ENCODE data around the gene ITPR1.

Gene ITPR1

DNA sequence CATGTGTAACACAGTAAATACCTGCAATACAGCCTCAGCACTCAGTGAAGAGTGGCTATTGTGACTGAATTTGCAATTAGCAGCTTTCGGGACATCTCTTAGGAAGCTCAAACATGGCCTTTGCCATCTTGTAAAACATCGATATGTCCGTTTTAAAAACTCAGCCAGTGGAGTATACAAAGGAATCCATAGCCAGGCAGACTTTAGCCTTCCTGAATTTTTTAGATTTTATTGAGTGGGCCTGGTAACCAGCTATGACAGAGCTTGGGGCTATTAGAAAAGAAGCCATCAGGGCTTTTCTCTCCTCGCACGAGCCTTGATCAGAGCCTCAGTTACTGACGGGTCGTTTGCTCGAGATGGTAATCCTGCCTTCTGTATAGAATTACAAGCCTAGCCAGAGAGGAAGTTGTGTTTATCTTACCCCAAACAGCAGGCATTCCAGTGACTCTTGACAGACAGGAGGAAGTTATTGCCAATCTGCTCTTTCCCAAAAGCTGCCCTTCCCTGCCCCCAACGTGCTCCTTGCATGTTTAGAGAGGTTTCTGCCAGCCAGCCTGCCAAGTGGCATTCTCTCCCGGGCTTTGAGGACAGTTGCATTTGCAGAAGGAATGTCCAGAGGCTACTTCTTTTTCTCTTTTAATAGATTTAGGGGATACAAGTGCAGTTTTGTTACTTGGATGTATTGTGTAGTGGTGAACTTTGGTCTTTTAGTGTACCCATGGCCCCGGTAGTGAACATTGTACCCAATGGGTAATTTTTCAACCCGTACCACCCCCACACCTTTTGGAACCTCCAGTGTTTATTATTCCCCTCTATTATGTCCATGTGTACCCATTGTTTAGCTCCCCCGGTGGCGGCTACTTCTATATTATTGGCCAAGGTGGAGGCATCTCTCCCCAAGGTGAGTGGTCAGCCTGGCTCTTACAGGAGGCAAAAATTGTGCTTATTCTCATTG, 40.6 kb downstream of the ITPR1 start:
- no peak for DNase-seq (ENCODE audit: low read depth)

DNA sequence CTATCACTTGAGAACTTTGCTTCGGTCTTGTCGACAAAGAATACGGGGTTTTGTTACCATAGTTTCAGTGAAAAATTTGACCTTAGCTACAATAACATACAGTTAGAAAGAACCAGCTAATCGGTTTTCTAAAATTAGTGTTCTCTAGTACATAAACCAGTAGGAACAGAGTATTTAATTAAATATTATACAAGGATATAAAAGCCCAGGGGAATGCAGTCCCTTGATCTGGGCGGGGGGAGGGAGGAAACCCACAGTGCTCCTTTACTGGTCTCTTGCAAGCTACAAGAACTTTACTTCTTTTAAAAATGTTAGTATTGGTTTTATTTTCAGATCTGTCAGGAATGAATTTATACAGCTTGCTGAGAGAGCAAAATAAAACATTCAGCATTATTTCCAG, 41.8 kb downstream of the ITPR1 start:
- DNase-seq (ENCODE audit: low read depth) = no peak

DNA sequence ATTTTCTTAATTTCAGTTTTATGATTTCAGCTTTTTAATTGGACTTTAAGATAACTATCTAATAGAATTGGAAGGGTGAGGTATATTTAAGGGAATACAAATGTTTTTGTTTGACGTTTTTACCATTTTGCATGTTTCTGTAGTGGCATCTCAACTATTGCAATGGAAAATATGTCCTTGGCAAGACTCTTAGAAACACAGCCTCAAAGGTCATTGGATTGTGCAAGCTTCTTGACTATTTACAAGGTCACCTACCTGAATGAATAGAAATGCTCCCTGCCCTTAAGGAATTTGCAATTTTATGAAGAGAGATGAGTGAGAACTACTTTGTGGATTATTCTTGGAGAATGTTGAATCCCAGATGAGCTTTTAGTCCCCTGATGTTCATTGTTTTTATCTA, 43.1 kb downstream of the ITPR1 start:
- DNase-seq (ENCODE audit: low read depth) = no peak

DNA sequence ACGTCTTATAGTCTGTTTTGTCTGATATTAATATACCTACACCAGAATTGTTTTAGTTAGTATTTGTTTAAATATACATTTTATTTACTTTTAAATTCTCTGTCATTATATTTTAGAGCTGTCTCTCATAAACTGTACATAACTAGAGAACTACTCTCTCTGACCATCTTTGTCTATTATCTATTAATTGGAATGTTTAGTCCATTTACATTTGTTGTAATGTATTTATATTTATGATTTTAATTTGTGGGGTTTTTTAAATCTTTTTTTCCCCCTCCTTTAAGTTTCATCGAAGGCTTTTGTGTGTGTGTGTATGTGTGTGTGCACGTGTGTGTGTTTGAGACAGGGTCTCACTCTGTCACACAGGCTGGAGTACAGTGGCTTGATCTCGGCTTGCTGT, 47.1 kb downstream of the ITPR1 start:
- no peak for DNase-seq (ENCODE audit: low read depth)

DNA sequence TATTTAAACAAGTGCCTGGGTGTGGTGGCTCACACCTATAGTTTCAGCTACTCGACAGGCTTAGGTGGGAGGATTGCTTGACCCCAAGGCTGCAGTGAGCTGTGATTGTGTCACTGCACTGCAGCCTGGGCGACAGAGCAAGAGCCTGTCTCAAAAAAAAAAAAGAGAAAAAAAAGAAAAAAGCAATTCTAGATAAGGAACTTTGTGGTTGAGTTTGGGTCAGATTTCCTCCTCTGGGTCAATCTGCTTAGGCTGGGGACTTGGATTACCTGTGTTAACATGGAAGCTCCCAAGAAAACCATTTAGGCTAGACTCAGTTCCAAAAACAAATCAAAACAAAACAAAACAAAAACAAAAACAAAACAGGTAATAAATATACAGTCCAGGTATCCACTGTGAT, 50.0 kb downstream of the ITPR1 start:
- DNase-seq (ENCODE audit: low read depth) = no peak

DNA sequence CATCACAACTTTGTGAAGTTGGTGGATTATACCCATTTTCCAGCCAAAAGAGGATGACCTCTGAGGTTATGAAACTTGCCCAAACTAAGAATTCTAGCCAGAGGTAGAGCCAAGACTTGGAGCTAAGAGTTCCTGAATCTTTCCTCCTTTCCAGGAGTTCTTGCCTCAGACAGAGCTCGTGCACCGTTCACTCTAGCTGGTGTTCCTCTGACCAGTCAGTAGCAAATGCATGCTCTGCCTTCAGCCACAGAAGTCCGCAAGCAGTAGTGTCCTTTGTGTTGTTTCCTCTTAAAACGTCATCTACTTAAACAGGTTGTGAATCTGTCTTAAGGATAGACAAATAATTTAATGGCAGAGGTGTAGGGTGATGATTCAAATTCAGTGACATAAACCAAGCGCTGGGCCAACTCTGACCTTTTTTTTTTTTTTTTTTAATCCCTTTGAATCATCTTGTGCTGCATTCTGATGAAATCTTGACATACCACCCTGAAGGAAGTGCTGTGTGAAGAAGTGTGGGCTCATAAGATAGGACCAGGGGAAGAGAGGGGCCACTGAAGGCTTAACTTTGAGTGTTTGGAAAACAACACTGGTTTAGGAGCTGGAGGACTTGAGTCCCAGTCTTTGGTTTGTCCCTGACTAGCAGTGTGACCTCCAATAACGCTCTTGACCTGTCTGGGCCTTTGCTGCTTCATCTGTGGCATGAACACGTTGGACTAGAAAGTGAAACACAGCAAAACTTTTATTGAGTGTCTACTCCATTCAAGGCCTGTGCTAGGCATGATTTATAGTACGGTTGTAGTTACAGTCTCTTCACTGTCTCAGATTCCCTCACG, 53.4 kb downstream of the ITPR1 start:
- DNase-seq (ENCODE audit: low read depth) = no peak

DNA sequence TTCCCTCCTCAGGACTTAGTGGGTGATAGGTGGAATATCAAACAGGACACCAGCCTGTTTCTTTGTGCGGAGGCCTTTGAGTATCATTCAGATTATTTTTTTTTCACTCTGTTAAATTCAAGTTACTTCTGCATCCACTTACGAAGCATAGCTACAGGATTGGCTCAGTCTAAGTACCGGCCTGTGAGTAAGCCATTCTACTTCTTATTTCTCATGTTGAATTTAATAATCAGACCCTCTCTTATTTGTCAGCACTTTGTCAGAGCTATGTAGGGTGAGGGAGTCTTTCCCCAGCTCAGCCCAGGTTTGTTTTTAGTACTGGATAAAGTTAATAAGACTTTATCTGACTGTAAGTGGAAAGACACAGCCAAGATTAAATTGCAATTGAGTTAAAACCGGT, 54.7 kb downstream of the ITPR1 start:
- DNase-seq (ENCODE audit: low read depth) = no peak

DNA sequence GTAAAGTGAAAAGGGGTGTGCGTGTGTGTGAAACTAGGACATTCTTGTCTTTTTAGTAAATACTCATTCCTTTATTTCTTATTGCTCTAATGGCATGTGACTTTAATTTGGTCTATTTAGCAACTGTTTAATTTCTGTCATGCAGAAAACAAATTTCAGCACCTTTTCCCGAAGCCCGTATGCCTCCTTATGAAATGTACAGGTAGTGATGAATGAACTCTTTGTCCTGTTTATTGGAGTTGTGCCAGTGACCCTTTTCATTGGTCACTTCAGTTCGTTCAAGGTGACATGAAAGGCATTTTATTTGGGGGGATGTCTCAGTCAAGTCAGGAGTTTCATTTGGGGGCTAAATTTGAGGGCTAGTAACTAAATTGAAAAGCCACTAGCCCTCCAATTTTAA, 55.2 kb downstream of the ITPR1 start:
- DNase-seq (ENCODE audit: low read depth) = no peak

DNA sequence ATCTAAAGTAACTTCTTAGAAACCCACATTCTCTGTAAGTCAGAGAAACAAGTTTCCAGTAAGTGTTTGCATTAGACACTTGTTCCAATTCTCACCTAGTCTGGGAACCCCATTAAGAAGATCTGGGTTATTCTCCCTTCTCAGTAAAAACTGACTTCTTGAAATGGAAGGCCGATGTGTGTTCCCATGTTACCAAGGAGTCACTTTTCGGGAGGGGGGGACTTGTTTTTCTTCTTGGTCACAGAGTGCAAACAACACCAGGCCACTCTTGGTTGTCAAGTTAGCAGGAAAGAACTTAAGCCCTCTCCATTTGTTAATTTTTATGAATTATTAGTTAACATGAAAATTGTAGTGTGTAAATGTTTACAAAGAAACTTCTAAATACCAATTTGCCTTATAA, 55.6 kb downstream of the ITPR1 start:
- no peak for DNase-seq (ENCODE audit: low read depth)

DNA sequence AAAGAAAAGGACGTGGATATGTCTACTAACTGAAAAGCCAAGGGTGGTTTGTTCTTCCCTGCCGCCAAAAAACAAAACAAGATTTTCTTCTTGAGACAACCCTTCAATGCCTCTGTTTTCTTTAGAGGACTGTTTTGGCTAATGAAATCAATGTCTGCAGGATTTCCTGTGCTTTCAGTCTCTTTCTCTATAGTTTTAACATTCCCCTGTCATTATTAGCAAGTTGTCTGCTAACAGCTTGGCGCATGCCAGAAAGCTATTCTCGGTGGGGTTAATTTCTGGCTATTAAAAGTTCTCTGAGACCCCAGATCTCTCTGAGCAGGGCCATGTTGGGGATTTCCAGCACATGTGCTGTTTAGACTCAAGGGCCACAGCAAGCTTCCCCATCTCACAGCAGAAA, 56.7 kb downstream of the ITPR1 start:
- no peak for DNase-seq (ENCODE audit: low read depth)

DNA sequence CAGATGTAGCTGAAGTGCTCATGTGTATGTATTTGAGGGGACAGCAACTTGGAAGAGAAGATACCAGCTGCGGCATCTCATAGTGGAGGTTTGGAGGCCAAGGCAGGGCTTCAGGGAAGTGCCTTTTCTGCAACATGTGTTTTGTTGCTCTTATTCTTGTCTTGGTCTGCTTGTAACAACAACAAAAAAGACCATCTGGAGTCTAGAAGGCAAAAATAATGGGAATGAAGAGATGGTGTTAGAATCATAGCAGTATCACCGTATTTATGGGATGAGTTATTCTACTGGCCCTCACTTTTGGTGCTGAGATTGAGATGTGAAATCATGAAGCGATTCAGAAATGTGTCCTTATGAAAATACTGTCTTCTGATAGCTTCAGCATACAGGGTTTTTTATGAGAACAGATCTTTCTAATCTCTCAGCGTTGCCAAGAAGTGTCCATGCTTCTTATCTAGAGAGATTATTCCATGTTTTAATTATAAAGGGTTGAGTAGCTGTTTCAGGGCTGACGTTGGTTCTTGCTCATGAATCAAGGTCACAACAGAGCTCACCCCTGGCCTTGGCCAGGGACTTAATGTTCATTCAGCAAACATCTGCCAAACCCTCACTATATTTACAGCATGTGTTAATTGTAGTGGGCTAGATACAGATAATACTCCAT, 58.0 kb downstream of the ITPR1 start:
- DNase-seq (ENCODE audit: low read depth) = no peak

DNA sequence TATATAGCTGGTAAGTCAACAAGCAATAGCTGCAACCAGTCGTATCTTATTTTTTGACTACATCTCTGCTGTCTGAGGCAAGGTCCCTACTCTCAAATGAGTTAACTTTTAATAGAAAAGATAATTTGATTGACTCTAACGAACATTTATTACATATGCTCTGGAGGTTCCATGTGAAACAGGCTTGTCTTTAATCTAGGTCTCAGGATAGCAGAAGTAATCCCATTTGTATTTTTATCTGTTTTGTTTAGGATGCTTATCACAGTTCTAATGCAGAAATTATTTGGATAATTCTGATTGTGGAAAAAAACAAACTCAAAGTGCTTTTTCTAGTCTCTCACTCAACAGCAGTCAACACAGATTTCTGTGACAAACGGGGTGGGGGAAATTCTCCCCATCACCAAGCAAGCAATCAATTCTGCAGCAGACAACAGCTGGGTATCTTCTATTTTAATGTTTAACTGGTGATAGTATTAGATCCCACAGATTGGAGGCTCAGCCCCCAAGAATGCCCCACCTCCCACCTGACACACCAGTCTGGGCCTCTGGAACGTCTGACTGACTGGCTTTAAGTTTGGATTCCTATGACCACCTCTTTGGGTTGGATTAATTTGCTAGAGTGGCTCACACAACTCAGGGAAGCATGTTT, 58.8 kb downstream of the ITPR1 start:
- DNase-seq (ENCODE audit: low read depth) = no peak

DNA sequence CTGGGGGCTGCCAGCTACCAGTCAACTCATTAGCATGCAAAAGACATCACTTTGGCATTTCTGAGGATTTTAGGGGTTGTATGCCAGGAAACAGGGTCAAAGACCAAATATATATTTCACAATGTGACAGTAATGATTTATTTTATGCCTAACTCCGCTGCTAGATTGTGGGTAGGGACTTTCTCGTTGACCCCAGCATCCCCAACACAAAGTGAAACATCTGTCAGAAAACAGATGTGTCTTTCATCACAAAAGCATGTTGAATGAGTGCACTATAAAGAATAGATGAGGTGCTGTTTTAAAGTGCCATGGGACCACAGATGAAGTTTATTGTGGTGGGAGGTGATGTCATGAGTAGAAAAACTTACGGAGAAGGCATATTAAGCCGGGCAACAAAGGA, 59.7 kb downstream of the ITPR1 start:
- no peak for DNase-seq (ENCODE audit: low read depth)

DNA sequence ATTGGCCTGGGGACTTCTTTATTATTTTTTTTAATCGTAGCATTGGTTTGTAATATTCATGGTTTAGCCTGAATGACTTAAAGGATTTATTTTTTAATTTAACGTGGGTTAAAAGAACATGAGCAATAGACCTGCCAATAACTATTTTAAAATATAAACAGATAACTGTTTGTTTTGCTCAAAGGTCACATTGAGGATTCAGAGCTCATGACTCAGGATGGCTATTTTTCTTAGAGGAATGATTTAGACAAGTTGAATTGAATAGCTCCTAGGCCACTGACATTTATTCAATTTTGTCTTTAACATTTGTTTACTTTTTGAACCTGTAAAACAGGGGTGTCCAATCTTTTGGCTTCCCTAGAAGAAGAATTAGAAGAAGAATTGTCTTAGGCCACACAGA, 68.5 kb downstream of the ITPR1 start:
- DNase-seq (ENCODE audit: low read depth) = no peak

DNA sequence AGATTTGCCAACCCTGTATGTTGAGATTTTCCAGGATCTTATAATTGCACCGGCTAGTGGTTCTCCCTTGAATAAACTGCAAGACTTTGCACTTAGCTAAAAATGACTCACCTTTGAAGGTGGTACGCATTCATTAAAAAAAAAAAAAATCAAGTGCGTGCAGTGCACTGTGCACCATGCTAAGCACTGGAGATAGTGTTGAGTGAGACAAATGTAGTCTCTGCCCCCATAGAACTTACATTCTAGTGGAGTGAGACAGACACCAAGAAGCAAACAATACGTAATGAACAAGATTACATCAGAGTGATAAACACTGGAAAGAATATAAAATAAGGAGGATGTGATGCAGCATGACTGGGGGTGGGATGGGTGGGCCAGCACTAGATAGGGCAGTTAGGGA, 69.4 kb downstream of the ITPR1 start:
- no peak for DNase-seq (ENCODE audit: low read depth)

DNA sequence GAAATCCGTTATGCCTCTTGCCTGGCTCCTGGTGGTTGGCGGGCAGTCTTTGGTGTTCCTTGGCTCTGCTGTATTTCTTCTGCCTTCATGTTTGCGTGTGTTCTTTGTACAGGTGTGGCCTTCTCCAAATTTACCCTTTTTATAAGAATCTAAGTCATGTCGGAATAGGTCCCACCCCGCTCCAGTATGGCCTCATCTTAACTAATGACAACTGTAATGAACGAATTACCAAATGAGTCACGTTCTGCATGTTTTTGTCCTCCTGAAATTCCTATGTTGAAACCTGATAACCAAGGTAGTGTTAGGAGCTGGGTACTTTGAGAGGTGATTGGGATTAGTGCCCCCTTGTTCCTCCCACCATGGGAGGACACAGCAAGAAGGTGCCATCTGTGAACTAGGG, 71.1 kb downstream of the ITPR1 start:
- DNase-seq (ENCODE audit: low read depth) = no peak

DNA sequence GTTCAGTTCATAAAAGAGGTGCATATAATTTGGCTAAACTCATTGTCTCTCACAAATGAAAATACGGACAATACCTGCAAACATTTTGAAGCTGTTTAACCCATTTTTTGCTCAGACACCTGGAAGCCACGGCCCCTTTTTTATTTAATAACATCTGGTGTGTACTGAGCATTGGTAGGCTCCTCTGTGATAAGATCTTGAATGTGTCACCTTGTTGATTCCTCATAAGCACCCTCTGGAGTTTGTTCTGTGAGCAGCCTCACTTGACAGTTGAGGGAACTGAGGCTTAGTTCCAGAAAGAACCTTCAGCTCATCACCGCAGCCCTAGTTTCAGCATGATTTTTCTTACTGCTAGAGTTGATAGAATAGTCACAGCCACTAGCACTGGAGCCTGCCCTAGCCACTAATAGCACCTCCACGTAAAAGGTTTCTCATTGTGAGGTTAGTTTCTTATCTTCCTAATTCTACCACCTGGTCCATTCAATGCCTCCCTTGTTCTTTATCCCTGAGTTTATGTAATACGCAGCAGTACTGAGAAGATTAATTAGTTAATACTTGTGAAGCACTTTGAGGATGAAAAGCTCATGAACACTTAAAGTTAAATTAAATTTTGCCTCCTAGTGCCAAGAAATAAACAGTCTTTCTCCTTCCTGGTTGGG, 71.9 kb downstream of the ITPR1 start:
- DNase-seq (ENCODE audit: low read depth) = no peak

DNA sequence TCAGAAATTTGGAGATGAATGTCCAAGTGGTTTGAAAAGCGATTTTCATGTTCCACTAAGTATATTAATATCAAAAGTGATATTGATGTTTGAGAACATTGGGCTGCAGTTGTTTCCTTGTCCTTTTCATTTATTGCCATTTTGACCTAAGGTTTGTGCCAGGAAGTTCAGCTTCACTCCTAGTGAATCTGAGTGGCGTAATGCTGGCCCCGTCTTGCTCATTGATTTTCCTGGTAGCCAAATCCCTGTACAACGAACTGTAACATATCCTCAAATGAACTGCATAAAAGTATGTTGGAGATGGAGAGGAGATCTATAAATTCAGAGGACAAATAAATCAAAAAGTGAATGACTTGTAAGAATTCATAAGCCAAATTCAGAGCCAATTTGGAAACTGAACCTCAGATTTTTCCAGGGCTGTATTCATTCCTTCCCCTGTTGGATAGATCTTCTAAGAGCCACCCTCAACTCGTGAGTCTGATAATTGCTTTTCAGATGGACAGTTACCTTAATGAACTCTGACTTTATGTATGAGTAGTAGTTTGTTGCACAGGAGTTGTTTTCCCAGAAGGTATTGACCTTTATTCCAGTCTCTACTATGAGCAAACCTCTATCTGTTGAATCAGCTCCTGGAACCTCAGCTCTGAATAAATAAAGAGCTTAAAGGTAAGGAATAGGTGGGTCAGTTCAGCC, 72.8 kb downstream of the ITPR1 start:
- no peak for DNase-seq (ENCODE audit: low read depth)

DNA sequence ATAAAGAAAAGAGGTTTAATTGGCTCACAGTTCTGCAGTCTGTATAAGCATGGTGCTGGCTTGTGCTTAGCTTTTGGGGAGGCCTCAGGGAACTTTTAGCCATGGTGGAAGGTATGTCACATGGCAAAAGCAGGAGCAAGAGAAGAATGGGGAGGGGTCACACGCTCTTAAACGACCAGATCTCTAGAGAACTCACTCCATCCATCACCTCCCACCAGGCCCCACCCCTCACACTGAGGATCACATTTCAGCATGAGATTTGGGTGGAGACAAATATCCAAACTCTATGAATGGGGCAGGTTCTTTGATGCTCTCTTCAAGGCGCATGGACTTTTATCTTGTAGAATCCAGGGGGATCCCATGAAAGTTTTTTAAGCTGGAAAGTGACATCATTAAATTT, 75.7 kb downstream of the ITPR1 start:
- no peak for DNase-seq (ENCODE audit: low read depth)

DNA sequence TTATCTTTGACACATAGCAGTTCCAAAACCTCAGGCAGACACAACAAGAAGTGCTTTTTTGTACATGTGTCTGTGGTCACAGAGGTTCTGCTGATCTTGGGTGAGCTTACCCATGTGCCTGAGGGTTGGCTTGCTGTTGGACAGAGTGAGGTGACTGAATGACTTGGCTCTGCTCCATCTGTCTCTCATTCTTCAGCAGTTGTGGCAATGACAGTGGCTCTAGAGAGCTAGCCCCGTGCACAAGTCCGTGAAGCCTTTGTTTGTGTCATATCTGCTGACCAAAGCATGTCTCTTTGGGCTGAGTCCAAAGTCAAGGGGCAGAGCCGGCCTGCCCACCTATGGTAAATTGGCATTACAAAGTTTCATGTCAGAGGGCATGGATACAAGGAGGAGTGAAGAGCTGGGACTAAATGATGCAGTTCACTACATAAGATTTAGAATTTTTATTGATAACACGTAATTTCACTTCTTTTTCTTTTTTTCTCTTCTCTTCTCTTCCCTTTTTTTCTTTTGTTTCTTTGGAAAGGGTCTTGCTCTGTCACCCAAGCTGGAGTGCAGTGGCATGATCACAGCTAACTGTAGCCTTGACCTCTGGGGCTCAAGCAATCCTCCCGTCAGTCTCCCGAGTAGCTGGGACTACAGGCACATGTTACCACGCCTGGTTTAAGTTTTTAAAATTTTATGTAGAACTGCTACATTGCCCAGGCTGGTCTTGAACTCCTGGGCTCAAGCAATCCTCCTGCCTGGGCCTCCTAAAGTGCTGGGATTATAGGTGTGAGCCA, 77.9 kb downstream of the ITPR1 start:
- DNase-seq (ENCODE audit: low read depth) = no peak
